GM18517 (cell line): ENCODE measurements around the gene COQ8A.

Experiments used
- ATAC-seq: cut with Tn5 transposase; IDR thresholded peaks from one replicate; pipeline ENCODE4 v1.9.1; 2021; ENCODE audit warnings: mild to moderate bottlenecking, moderate library complexity; ENCODE audit not compliant: unreplicated experiment

The COQ8A gene

GRCh38 chr1:227002531-227003049 is 62.5 kb downstream of the COQ8A start:
- no peak for ATAC-seq

GRCh38 chr1:227003165-227003564 is 63.1 kb downstream of the COQ8A start:
- ATAC-seq, result no peak

GRCh38 chr1:227004796-227005195 is 64.7 kb downstream of the COQ8A start:
- no peak for ATAC-seq

- no peak for ATAC-seq
Measured at GRCh38 chr1:227006226-227006796, 66.2 kb downstream of the COQ8A start.

- ATAC-seq, result no peak
Measured at GRCh38 chr1:227009937-227010336, 69.8 kb downstream of the COQ8A start.

- no peak for ATAC-seq
Measured at GRCh38 chr1:227010645-227011044, 70.6 kb downstream of the COQ8A start.

GRCh38 chr1:227016990-227017389 is 76.9 kb downstream of the COQ8A start:
- no peak for ATAC-seq

- ATAC-seq, result no peak
Measured at GRCh38 chr1:227032396-227032795, 92.3 kb downstream of the COQ8A start.

GRCh38 chr1:227033880-227034279 is 93.8 kb downstream of the COQ8A start:
- ATAC-seq, result no peak

- no peak for ATAC-seq
Measured at GRCh38 chr1:227035316-227035715, 95.2 kb downstream of the COQ8A start.

GRCh38 chr1:227037121-227037520 is 97.0 kb downstream of the COQ8A start:
- ATAC-seq, result no peak
